Fibroblast of lung (primary cell): ENCODE data around the gene RAPGEF4. TPM values are rescaled to one million over a fixed set of nuclear protein-coding genes. Genes with fewer than 3 reads are reported as not detected.

ENCODE experiments used
- DNase-seq, 2 donors: peaks; one replicate each; pipeline versions ENCODE4 v3.0.0 to v3.0.0-alpha.2; 2010; ENCODE audit warnings: low read depth in 2 of 2
- H2AFZ ChIP-seq: 2 replicates; pipeline ENCODE4 v1.5.1; 2012; ENCODE audit warnings: low read length, control low read depth, inconsistent platforms
- H3K27ac ChIP-seq: 2 replicates; pipeline ENCODE4 v1.5.1; 2011; ENCODE audit warnings: low read length, control low read depth; ENCODE audit not compliant: insufficient read depth
- H3K27me3 ChIP-seq: 2 replicates; pipeline ENCODE4 v1.5.1; 2011; ENCODE audit warnings: mild to moderate bottlenecking, low read length; ENCODE audit not compliant: control insufficient read depth, insufficient read depth
- H3K36me3 ChIP-seq: 2 replicates; pipeline ENCODE4 v1.5.1; 2011; ENCODE audit warnings: low read length; ENCODE audit not compliant: control insufficient read depth, insufficient read depth
- H3K4me1 ChIP-seq: 2 replicates; pipeline ENCODE4 v1.5.1; 2011; ENCODE audit warnings: low read length; ENCODE audit not compliant: control insufficient read depth, insufficient read depth; ENCODE audit errors: extremely low read depth
- H3K4me2 ChIP-seq: 2 replicates; pipeline ENCODE4 v1.5.1; 2011; ENCODE audit warnings: low read length, control low read depth; ENCODE audit not compliant: insufficient read depth; ENCODE audit errors: extremely low read depth
- H3K4me3 ChIP-seq, 4 experiments: fragments of 200-600 bp in 1 of 4; sonication (generic) in 1 of 4; replicated peaks in 1 of 4; 2 replicates each; pipeline ENCODE4 v1.5.1; 2011 to 2016; ENCODE audit warnings: low read length in 4 of 4, low read depth in 3 of 4, mild to moderate bottlenecking in 3 of 4, control low read depth in 2 of 4, inconsistent platforms in 1 of 4, mixed read lengths in 1 of 4; ENCODE audit not compliant: insufficient read depth in 1 of 4; ENCODE audit errors: control extremely low read depth in 1 of 4
- H3K79me2 ChIP-seq: 2 replicates; pipeline ENCODE4 v1.5.1; 2012; ENCODE audit warnings: mild to moderate bottlenecking, low read length, inconsistent platforms; ENCODE audit not compliant: control insufficient read depth, insufficient read depth
- H3K9ac ChIP-seq: 2 replicates; pipeline ENCODE4 v1.5.1; 2011; ENCODE audit warnings: mild to moderate bottlenecking, low read length, control low read depth; ENCODE audit not compliant: insufficient read depth
- H3K9me3 ChIP-seq: 2 replicates; pipeline ENCODE4 v1.5.1; 2012; ENCODE audit warnings: low read depth, low read length; ENCODE audit not compliant: control insufficient read depth, insufficient read depth
- H4K20me1 ChIP-seq: 2 replicates; pipeline ENCODE4 v1.5.1; 2011; ENCODE audit warnings: low read length; ENCODE audit not compliant: control insufficient read depth, insufficient read depth; ENCODE audit errors: extremely low read depth
- CTCF ChIP-seq, 2 donors: IDR thresholded peaks in 1 of 2; conservative IDR thresholded peaks in 1 of 2; 1 replicate in 1 of 2; 2 replicates in 1 of 2; pipeline ENCODE4 v1.5.1; 2011 to 2012; ENCODE audit warnings: low read length in 2 of 2, control low read depth in 1 of 2, inconsistent platforms in 1 of 2, low read depth in 1 of 2, mild to moderate bottlenecking in 1 of 2
- EZH2 ChIP-seq: IDR thresholded peaks from 2 replicates; pipeline ENCODE4 v1.5.1; 2012; ENCODE audit warnings: low read length, control low read depth, mild to moderate bottlenecking; ENCODE audit errors: missing control alignments
- polyA plus RNA-seq, 2 donors: library from polyadenylated mRNA; depleted of rRNA in 1 of 2; stranded (reverse) in 1 of 2; unstranded in 1 of 2; fragments of >200 nt; gene quantifications; 2 replicates each; pipeline ENCODE4 v1.2.1, GENCODE V29; 2011 to 2012; ENCODE audit warnings: missing spikeins in 1 of 2
- total RNA-seq: library from RNA; depleted of rRNA; stranded (reverse); fragments of >200 nt; gene quantifications from 2 replicates; pipeline ENCODE4 v1.2.1, GENCODE V29; 2014

RAPGEF4 gene
- total and polyA plus RNA-seq, 2 donors (not counting 1 experiment from before 2014, with no cell fraction given) = 0.51 to 3.0 TPM

GRCh38 chr2:172722481-172722880 lies 13.2 kb upstream of the RAPGEF4 start:
- Histone ChIP-seq H3K9me3 (no peaks in the 10 kb centered on the region), H3K79me2 (no peaks in the 10 kb centered on the region), H3K4me1 (no peaks in the 10 kb centered on the region), H3K4me2 (no peak overlapping the region), H3K4me3 (no peak overlapping the region), H3K9ac (no peak overlapping the region), H2AFZ (no peak overlapping the region), H4K20me1 (no peaks in the 10 kb centered on the region), H3K36me3 (no peaks in the 10 kb centered on the region), H3K27ac (no peak overlapping the region), H3K27me3 (no peaks in the 10 kb centered on the region)
- TF ChIP-seq EZH2 (no peak), CTCF (conservative IDR thresholded peaks at IDR 0.05 in 1 of 2, IDR thresholded peaks at IDR 0.05 in 1 of 2; ENCODE audit: low read depth in 1 of 2, low read length in 2 of 2) (no peak)
- peak; percentile 33 to 42 for DNase-seq

DNA sequence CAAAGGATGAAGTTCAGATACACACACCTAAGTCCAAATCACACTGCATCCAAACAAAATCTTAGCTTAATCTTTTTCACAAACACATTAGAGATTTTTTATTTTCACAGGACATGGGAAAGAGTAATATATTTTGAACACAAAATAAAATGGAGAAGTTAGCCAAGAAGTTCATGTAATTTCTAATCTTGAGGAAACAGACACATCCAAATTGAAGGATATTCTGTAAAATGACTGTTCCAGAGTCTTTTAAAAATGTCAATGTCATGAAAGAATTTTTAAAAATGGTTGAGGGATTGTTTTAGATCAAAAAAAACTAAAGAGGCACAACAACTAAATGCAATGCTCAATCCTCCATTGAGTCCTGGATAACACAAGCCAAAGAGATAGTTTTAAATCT lies 12.4 kb upstream of the RAPGEF4 start:
- H3K4me1 ChIP-seq = no peaks in the 10 kb centered on the region
- no peaks in the 10 kb centered on the region for H3K36me3 ChIP-seq
- H2AFZ ChIP-seq = no peak overlapping the region
- H4K20me1 ChIP-seq = no peaks in the 10 kb centered on the region
- H3K4me2 ChIP-seq = no peak overlapping the region
- no peaks in the 10 kb centered on the region for H3K27me3 ChIP-seq
- H3K9me3 ChIP-seq = no peaks in the 10 kb centered on the region
- no peak overlapping the region for H3K4me3 ChIP-seq
- H3K9ac ChIP-seq = no peak overlapping the region
- DNase-seq = no peak
- no peak overlapping the region for H3K27ac ChIP-seq
- TF ChIP-seq EZH2 = no peak
- TF ChIP-seq CTCF (conservative IDR thresholded peaks at IDR 0.05 in 1 of 2, IDR thresholded peaks at IDR 0.05 in 1 of 2; ENCODE audit: low read depth in 1 of 2, low read length in 2 of 2) = no peak
- no peaks in the 10 kb centered on the region for H3K79me2 ChIP-seq

DNA sequence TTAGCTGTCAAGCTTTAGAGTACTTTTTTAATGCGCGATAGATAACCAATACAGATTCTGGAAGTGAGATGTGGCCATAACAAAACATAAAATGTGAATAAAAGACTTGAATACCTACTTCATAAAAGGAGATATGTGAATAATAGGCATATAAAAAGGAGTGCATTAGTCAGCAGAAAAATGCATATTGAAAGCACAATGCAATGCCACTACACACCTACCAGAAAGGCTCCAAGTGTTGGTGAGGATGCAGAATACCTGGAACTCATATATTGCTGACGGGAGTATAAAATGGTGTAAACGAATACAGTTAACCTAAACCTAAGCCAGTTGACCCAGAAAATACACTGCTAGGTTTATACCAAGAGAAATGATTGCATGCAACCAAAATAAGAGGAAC lies 10.9 kb upstream of the RAPGEF4 start:
- Histone ChIP-seq H3K4me2 (no peak overlapping the region), H3K27ac (no peak overlapping the region), H3K36me3 (no peaks in the 10 kb centered on the region), H3K9ac (no peak overlapping the region), H4K20me1 (no peaks in the 10 kb centered on the region), H3K9me3 (no peaks in the 10 kb centered on the region), H2AFZ (no peak overlapping the region), H3K79me2 (no peaks in the 10 kb centered on the region), H3K4me3 (no peak overlapping the region), H3K27me3 (no peaks in the 10 kb centered on the region), H3K4me1 (no peaks in the 10 kb centered on the region)
- TF ChIP-seq EZH2 = no peak
- no peak for TF ChIP-seq CTCF (conservative IDR thresholded peaks at IDR 0.05 in 1 of 2, IDR thresholded peaks at IDR 0.05 in 1 of 2; ENCODE audit: low read depth in 1 of 2, low read length in 2 of 2)
- no peak for DNase-seq
